Lung (tissue), 12 donors: ENCODE results near the gene IPPK. TPM values are rescaled to one million over a fixed set of nuclear protein-coding genes. Genes with fewer than 3 reads are reported as not detected.

Source experiments
- ATAC-seq: fragments of 200-7000 bp; cut with Tn5 transposase; one replicate; pipeline ENCODE4 v1.9.1; 2020; ENCODE audit warnings: moderate number of reproducible peaks; ENCODE audit not compliant: insufficient read depth, low FRiP score
- DNase-seq, 3 donors: peaks; one replicate each; pipeline ENCODE4 v3.0.0-alpha.2; 2013 to 2017
- H3K27ac ChIP-seq, 2 donors: one replicate each; pipeline ENCODE4 v1.5.1; 2013; ENCODE audit warnings: mild to moderate bottlenecking in 2 of 2, moderate library complexity in 2 of 2, control low read depth in 1 of 2, inconsistent platforms in 1 of 2, low read depth in 1 of 2, low read length in 1 of 2
- H3K27me3 ChIP-seq, 3 donors: one replicate each; pipeline ENCODE4 v1.5.1; 2013; ENCODE audit warnings: low read length in 2 of 3; ENCODE audit not compliant: control insufficient read depth in 3 of 3, insufficient read depth in 3 of 3
- H3K36me3 ChIP-seq, 4 donors: one replicate each; pipeline ENCODE4 v1.5.1; 2013; ENCODE audit warnings: low read length in 4 of 4, mild to moderate bottlenecking in 1 of 4, moderate library complexity in 1 of 4; ENCODE audit not compliant: control insufficient read depth in 4 of 4, insufficient read depth in 4 of 4
- H3K4me1 ChIP-seq, 5 donors: one replicate each; pipeline ENCODE4 v1.5.1; 2013; ENCODE audit warnings: low read length in 5 of 5, mild to moderate bottlenecking in 2 of 5, moderate library complexity in 1 of 5; ENCODE audit not compliant: control insufficient read depth in 5 of 5, insufficient read depth in 5 of 5
- H3K4me3 ChIP-seq: one replicate; pipeline ENCODE4 v1.5.1; 2013; ENCODE audit warnings: mild to moderate bottlenecking, control low read depth, moderate library complexity
- H3K9ac ChIP-seq, 2 donors: one replicate each; pipeline ENCODE4 v1.5.1; 2013; ENCODE audit warnings: low read length in 2 of 2, control low read depth in 1 of 2; ENCODE audit not compliant: insufficient read depth in 1 of 2
- H3K9me3 ChIP-seq, 4 donors: one replicate each; pipeline ENCODE4 v1.5.1; 2013; ENCODE audit warnings: low read length in 3 of 4, mild to moderate bottlenecking in 1 of 4, moderate library complexity in 1 of 4; ENCODE audit not compliant: control insufficient read depth in 4 of 4, insufficient read depth in 3 of 4
- WGBS, 2 donors: extraction: QIAGEN DNeasy Blood & Tissue Kit; methylation state at CpG; one replicate each; pipeline ENCODE4 v1.1.7; 2013; 5-methylcytosine and 5-hydroxymethylcytosine counted together
- polyA plus RNA-seq, 2 donors: library from polyadenylated mRNA; stranded (reverse); fragments of 200-250 nt; gene quantifications; one replicate each; pipeline ENCODE4 v1.2.1, GENCODE V29; 2013
- total RNA-seq, 2 donors: library from RNA; depleted of rRNA in 1 of 2; stranded (reverse); fragments of >200 nt in 1 of 2; gene quantifications; one replicate each; pipeline ENCODE4 v1.2.1, GENCODE V29; 2014 to 2021
- TF ChIP-seq, protein P1 (sequence below): IDR thresholded peaks from 2 replicates; pipeline ENCODE4 v1.5.1; 2012; ENCODE audit warnings: mild to moderate bottlenecking; ENCODE audit errors: control extremely low read depth, extremely low read depth
- donor health status: control.
- donor health status: control.
- donor health status: Bipolar disorder and iron deficiency.
- donor health status: healthy.
- donor health status: DM: yes; HTN: yes; CAD: no.

Gene IPPK
- total and polyA plus RNA-seq, 4 donors: 6.0 to 9.6 (median 6.8) TPM

GRCh38 chr9:92605224-92605623 is 64.7 kb downstream of the IPPK start:
- DNase-seq: no peak
- ATAC-seq: no peak
- TF ChIP-seq, protein P1, sequence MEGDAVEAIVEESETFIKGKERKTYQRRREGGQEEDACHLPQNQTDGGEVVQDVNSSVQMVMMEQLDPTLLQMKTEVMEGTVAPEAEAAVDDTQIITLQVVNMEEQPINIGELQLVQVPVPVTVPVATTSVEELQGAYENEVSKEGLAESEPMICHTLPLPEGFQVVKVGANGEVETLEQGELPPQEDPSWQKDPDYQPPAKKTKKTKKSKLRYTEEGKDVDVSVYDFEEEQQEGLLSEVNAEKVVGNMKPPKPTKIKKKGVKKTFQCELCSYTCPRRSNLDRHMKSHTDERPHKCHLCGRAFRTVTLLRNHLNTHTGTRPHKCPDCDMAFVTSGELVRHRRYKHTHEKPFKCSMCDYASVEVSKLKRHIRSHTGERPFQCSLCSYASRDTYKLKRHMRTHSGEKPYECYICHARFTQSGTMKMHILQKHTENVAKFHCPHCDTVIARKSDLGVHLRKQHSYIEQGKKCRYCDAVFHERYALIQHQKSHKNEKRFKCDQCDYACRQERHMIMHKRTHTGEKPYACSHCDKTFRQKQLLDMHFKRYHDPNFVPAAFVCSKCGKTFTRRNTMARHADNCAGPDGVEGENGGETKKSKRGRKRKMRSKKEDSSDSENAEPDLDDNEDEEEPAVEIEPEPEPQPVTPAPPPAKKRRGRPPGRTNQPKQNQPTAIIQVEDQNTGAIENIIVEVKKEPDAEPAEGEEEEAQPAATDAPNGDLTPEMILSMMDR: no peak
- H3K9ac ChIP-seq: no peak overlapping the region
- no peak overlapping the region for H3K27ac ChIP-seq
- no peak overlapping the region for H3K4me3 ChIP-seq
- peaks cover 0 to 32% (median 26%) of the 10 kb centered on the region in 5 donors for H3K4me1 ChIP-seq
- peaks cover 0 to 9% (median 3%) of the 10 kb centered on the region in 4 donors for H3K9me3 ChIP-seq
- no peaks in the 10 kb centered on the region for H3K27me3 ChIP-seq
- H3K36me3 ChIP-seq: peaks cover 0 to under 1% (median 0%) of the 10 kb centered on the region in 4 donors
- WGBS, 2 donors: 82 to 92% methylated on average over 5 of the region's 5 CpGs

- Histone ChIP-seq H3K9me3 (peaks cover 0 to 9% (median 3%) of the 10 kb centered on the region in 4 donors), H3K27me3 (no peaks in the 10 kb centered on the region), H3K36me3 (no peaks in the 10 kb centered on the region), H3K27ac (no peak overlapping the region), H3K4me1 (peaks cover 0 to 35% (median 27%) of the 10 kb centered on the region in 5 donors), H3K4me3 (no peak overlapping the region), H3K9ac (no peak overlapping the region)
- WGBS, 2 donors: 82 to 96% methylated on average over 5 of the region's 5 CpGs
- ATAC-seq (no peak), DNase-seq (no peak)
- TF ChIP-seq, protein P1: no peak
Observed at GRCh38 chr9:92603990-92604389, 65.9 kb downstream of the IPPK start.

GRCh38 chr9:92603100-92603499 is 66.8 kb downstream of the IPPK start:
- Histone ChIP-seq H3K4me1 (peaks cover 0 to 30% (median 18%) of the 10 kb centered on the region in 5 donors), H3K4me3 (no peak overlapping the region), H3K27me3 (no peaks in the 10 kb centered on the region), H3K27ac (no peak overlapping the region), H3K36me3 (no peaks in the 10 kb centered on the region), H3K9me3 (peaks cover 0 to 9% (median 3%) of the 10 kb centered on the region in 4 donors), H3K9ac (no peak overlapping the region)
- WGBS, 2 donors: 92 to 95% methylated on average over 5 of the region's 5 CpGs
- DNase-seq (no peak), ATAC-seq (no peak)
- TF ChIP-seq, protein P1: no peak

DNA sequence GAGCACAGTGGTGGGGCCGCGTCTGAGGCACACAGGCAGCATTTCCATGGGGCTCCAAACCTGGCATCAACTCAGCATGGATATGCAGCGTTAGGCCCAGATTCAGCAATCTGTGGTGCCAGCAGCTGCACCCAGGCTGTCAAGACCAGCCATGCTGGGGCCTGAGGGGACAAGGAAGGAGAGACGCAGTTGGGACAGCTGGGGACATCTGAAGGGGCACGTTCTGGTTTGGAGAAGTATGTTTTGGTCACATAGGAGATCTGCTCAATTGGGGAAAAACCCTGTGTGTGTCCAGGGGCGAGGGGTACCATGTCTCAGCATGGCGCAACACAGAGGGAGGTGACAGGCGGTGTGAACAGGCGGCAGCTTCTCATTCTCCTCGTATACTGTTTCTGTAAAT is 67.5 kb downstream of the IPPK start:
- Histone ChIP-seq H3K36me3 (no peaks in the 10 kb centered on the region), H3K4me1 (peaks cover 0 to 32% (median 16%) of the 10 kb centered on the region in 5 donors), H3K9me3 (peaks cover 0 to 9% (median 3%) of the 10 kb centered on the region in 4 donors), H3K27me3 (no peaks in the 10 kb centered on the region), H3K4me3 (no peak overlapping the region), H3K27ac (no peak overlapping the region), H3K9ac (no peak overlapping the region)
- TF ChIP-seq, protein P1: no peak
- DNase-seq (no peak), ATAC-seq (no peak)
- 89 to 92% methylated on average over 10 of the region's 10 CpGs for WGBS, 2 donors
